ENCODE results near the gene ANK3.

DNA sequence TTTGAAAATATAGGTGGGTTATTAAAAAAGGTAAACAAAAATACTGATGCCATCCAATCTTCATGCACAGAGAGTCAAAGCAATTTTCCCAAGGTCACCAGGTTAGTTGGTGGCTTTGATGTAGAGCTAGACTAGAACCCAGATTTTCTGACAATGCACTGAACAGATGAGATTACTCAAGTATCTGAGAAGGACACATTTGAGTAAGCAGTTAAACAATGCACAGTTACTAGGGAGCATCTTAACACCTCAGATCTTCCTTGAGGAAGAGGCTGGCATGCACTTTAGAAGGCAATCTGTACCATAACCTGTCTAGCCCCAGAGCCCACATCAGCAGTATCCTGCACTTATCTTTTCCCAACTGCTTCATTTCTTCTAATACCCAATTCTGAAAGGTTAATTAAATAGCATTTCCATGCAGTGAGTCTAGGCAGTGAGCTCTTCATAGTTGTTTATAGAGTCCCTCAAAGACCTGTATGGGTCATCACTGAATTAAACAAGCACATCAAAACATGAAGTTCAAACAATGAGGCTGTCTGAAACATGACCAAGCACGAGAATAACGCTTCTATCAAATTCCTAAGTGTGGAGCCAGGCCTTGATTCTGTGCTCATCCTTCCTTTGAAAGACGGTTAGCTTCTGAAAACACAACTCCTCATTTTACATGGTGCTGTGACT is 38.2 kb upstream of the ANK3 start:
- TF ChIP-seq, protein P1, sequence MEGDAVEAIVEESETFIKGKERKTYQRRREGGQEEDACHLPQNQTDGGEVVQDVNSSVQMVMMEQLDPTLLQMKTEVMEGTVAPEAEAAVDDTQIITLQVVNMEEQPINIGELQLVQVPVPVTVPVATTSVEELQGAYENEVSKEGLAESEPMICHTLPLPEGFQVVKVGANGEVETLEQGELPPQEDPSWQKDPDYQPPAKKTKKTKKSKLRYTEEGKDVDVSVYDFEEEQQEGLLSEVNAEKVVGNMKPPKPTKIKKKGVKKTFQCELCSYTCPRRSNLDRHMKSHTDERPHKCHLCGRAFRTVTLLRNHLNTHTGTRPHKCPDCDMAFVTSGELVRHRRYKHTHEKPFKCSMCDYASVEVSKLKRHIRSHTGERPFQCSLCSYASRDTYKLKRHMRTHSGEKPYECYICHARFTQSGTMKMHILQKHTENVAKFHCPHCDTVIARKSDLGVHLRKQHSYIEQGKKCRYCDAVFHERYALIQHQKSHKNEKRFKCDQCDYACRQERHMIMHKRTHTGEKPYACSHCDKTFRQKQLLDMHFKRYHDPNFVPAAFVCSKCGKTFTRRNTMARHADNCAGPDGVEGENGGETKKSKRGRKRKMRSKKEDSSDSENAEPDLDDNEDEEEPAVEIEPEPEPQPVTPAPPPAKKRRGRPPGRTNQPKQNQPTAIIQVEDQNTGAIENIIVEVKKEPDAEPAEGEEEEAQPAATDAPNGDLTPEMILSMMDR (tag by site-specific recombination; IDR thresholded peaks at IDR 0.05), result no peak
- TF ChIP-seq, protein P2, sequence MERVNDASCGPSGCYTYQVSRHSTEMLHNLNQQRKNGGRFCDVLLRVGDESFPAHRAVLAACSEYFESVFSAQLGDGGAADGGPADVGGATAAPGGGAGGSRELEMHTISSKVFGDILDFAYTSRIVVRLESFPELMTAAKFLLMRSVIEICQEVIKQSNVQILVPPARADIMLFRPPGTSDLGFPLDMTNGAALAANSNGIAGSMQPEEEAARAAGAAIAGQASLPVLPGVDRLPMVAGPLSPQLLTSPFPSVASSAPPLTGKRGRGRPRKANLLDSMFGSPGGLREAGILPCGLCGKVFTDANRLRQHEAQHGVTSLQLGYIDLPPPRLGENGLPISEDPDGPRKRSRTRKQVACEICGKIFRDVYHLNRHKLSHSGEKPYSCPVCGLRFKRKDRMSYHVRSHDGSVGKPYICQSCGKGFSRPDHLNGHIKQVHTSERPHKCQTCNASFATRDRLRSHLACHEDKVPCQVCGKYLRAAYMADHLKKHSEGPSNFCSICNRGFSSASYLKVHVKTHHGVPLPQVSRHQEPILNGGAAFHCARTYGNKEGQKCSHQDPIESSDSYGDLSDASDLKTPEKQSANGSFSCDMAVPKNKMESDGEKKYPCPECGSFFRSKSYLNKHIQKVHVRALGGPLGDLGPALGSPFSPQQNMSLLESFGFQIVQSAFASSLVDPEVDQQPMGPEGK (tag by site-specific recombination; IDR thresholded peaks at IDR 0.05), result no peak
- TF ChIP-seq ZSCAN30 (tag by site-specific recombination; IDR thresholded peaks at IDR 0.05), result no peak
- TF ChIP-seq ZNF785 (tag by site-specific recombination; IDR thresholded peaks at IDR 0.05), result no peak
- TF ChIP-seq ZBTB48 (tag by site-specific recombination; IDR thresholded peaks at IDR 0.05), result no peak
- no peak for TF ChIP-seq GLI4 (tag by site-specific recombination; IDR thresholded peaks at IDR 0.05)
- TF ChIP-seq ZNF529 (tag by site-specific recombination; IDR thresholded peaks at IDR 0.05; ENCODE audit: insufficient replicate concordance), result no peak
- no peak for TF ChIP-seq RBAK (tag by site-specific recombination; IDR thresholded peaks at IDR 0.05)
- TF ChIP-seq, protein P3, sequence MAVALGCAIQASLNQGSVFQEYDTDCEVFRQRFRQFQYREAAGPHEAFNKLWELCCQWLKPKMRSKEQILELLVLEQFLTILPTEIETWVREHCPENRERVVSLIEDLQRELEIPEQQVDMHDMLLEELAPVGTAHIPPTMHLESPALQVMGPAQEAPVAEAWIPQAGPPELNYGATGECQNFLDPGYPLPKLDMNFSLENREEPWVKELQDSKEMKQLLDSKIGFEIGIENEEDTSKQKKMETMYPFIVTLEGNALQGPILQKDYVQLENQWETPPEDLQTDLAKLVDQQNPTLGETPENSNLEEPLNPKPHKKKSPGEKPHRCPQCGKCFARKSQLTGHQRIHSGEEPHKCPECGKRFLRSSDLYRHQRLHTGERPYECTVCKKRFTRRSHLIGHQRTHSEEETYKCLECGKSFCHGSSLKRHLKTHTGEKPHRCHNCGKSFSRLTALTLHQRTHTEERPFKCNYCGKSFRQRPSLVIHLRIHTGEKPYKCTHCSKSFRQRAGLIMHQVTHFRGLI (tag by site-specific recombination; IDR thresholded peaks at IDR 0.05), result no peak
- TF ChIP-seq SP3 (tag by site-specific recombination; IDR thresholded peaks at IDR 0.05), result no peak
- TF ChIP-seq ZNF610 (tag by site-specific recombination; IDR thresholded peaks at IDR 0.05; ENCODE audit: borderline replicate concordance), result no peak
- TF ChIP-seq ZNF114 (tag by site-specific recombination; IDR thresholded peaks at IDR 0.05), result no peak
- no peak for TF ChIP-seq ZNF335 (tag by site-specific recombination; conservative IDR thresholded peaks at IDR 0.05)
